ENCODE results near the gene CARD9. TPM values are rescaled to one million over a fixed set of nuclear protein-coding genes. Genes with fewer than 3 reads are reported as not detected.

CARD9 gene
- total RNA-seq, 1 donor from 2014 or later = 0.94 TPM

DNA sequence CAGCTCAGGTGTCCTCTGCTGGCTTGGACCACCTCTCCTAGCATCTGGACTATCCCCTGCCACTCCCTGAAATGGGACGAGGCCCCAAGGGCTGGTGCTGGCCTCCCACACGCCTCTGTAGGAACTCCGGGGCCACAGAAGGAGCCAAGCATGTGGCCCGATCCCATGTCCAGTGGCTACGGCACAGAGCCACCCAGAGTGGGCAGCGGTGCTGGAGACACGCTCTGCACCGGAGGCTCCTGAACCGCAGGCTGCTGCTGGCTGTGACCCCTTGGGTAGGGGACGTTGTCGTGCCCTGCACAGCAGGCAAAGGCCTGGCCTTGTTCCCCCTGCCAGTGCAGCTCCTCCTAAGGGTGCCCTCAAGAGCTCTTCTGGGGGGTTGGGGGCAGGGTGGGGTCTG, 6.4 kb upstream of the CARD9 start:
- TF ChIP-seq CTCF (IDR thresholded peaks at IDR 0.05) = no peak
- no peak for DNase-seq (ENCODE audit: extremely low spot score, unreplicated experiment)
- H3K36me3 Mint-ChIP-seq (ENCODE audit: unreplicated experiment) = peaks cover 13% of the 10 kb centered on the region

DNA sequence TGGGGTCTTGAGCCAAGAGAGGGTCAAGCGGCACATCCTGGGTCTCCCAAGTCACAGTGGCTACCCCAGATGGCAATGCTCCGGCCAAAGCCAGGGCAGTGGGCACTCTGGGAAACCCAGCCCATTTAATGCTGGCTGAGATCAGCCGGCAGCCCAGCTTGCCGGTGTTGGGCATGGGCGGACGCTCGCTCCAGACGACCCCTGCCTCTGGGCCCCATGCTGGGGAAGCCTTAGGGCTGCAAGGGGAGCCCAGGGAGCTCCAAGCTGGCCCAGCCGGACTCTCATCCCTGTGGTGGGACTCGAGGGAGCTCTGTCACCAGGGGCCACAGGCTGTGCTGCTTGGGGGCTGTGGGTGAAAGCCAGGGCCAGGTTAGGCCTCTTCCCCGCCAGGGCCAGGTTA, 5.9 kb upstream of the CARD9 start:
- Mint-ChIP-seq H3K27me3 (ENCODE audit: unreplicated experiment) (no peaks in the 10 kb centered on the region), H3K4me3 (ENCODE audit: unreplicated experiment) (no peak overlapping the region), H3K9me3 (ENCODE audit: unreplicated experiment) (no peaks in the 10 kb centered on the region), H3K4me1 (ENCODE audit: unreplicated experiment) (no peaks in the 10 kb centered on the region), H3K27ac (ENCODE audit: unreplicated experiment) (no peak overlapping the region), H3K36me3 (ENCODE audit: unreplicated experiment) (peaks cover 8% of the 10 kb centered on the region)
- DNase-seq (ENCODE audit: extremely low spot score, unreplicated experiment) = no peak
- TF ChIP-seq CTCF (IDR thresholded peaks at IDR 0.05) = no peak

More for the DNA sequence above, 6.4 kb upstream of the CARD9 start:
- Mint-ChIP-seq H3K27ac (ENCODE audit: unreplicated experiment) (no peak overlapping the region), H3K4me3 (ENCODE audit: unreplicated experiment) (no peak overlapping the region), H3K4me1 (ENCODE audit: unreplicated experiment) (no peaks in the 10 kb centered on the region), H3K9me3 (ENCODE audit: unreplicated experiment) (no peaks in the 10 kb centered on the region), H3K27me3 (ENCODE audit: unreplicated experiment) (no peaks in the 10 kb centered on the region)

DNA sequence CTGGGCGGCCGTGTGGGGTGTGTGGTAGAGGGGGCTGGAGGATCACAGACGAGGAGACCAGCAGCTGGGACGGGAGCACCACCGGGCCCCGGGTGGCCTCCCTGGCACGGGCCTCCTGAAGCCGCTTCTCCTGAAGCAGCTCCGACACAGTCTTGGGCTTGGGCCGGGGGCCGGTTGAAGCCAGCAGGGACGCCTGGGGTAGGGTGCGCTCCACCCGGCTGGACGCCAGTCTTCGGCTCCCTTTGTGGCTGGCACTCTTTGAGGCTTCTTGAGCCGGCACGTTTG, 5.5 kb upstream of the CARD9 start:
- TF ChIP-seq CTCF (IDR thresholded peaks at IDR 0.05) = no peak
- Mint-ChIP-seq H3K4me3 (ENCODE audit: unreplicated experiment) (no peak overlapping the region), H3K27me3 (ENCODE audit: unreplicated experiment) (no peaks in the 10 kb centered on the region), H3K9me3 (ENCODE audit: unreplicated experiment) (no peaks in the 10 kb centered on the region), H3K4me1 (ENCODE audit: unreplicated experiment) (no peaks in the 10 kb centered on the region), H3K27ac (ENCODE audit: unreplicated experiment) (no peak overlapping the region), H3K36me3 (ENCODE audit: unreplicated experiment) (peaks cover 5% of the 10 kb centered on the region)
- DNase-seq (ENCODE audit: extremely low spot score, unreplicated experiment) = no peak

GRCh38 chr9:136378170-136379002, 4.9 kb upstream of the CARD9 start:
- Mint-ChIP-seq H3K4me3 (ENCODE audit: unreplicated experiment) (no peak overlapping the region), H3K4me1 (ENCODE audit: unreplicated experiment) (peaks cover 1% of the 10 kb centered on the region), H3K27me3 (ENCODE audit: unreplicated experiment) (no peaks in the 10 kb centered on the region), H3K36me3 (ENCODE audit: unreplicated experiment) (peaks cover 5% of the 10 kb centered on the region), H3K9me3 (ENCODE audit: unreplicated experiment) (no peaks in the 10 kb centered on the region), H3K27ac (ENCODE audit: unreplicated experiment) (no peak overlapping the region)
- DNase-seq (ENCODE audit: extremely low spot score, unreplicated experiment) = no peak
- no peak for TF ChIP-seq CTCF (IDR thresholded peaks at IDR 0.05)

DNA sequence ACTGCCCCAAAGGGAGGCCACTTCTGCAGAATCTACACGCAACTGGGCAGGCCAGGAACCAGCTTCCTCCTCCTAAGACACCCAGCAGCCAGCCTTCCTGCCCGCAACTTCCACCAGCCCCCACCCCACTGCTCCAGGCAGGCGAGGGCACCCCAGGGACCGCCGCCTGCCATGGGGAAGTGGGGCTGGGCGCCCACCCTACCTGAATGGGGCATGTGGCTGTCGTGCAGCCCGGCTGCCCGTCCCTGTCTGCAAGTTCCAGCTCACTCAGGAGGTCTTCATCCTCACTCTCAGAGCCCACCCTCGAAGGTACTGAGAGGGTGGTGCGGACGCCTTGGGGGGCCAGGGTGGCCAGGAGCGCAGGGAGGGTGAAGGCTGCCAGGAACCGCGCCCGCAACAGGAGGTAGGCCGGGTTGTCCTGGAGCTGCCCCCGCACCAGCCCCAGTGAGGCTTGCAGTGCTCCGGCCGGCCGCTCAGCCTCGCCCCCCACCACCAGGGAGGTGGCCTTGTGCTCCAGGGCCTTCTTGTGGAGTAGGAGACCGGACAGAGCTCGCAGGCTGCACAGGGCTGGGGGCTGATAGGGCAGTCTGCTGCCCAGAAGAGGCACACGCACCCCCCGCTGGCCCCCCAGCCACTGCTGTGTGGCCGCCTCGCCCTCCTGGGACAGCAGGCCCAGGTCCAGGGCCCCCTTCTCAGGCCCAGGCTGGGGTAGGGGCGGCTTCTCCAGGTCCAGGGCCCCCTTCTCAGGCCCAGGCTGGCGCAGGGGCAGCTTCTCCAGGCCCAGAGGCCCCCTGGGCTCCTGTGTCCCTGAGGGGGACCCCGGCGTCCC, 4.1 kb upstream of the CARD9 start:
- no peaks in the 10 kb centered on the region for H3K27me3 Mint-ChIP-seq (ENCODE audit: unreplicated experiment)
- H3K4me1 Mint-ChIP-seq (ENCODE audit: unreplicated experiment) = peaks cover 9% of the 10 kb centered on the region
- no peak for DNase-seq (ENCODE audit: extremely low spot score, unreplicated experiment)
- TF ChIP-seq CTCF (IDR thresholded peaks at IDR 0.05) = no peak
- no peak overlapping the region for H3K27ac Mint-ChIP-seq (ENCODE audit: unreplicated experiment)
- peaks cover 5% of the 10 kb centered on the region for H3K36me3 Mint-ChIP-seq (ENCODE audit: unreplicated experiment)
- no peak overlapping the region for H3K4me3 Mint-ChIP-seq (ENCODE audit: unreplicated experiment)
- no peaks in the 10 kb centered on the region for H3K9me3 Mint-ChIP-seq (ENCODE audit: unreplicated experiment)

All from osteocyte (in vitro differentiated cells).